ENCODE results near the gene CRACR2B.

DNA sequence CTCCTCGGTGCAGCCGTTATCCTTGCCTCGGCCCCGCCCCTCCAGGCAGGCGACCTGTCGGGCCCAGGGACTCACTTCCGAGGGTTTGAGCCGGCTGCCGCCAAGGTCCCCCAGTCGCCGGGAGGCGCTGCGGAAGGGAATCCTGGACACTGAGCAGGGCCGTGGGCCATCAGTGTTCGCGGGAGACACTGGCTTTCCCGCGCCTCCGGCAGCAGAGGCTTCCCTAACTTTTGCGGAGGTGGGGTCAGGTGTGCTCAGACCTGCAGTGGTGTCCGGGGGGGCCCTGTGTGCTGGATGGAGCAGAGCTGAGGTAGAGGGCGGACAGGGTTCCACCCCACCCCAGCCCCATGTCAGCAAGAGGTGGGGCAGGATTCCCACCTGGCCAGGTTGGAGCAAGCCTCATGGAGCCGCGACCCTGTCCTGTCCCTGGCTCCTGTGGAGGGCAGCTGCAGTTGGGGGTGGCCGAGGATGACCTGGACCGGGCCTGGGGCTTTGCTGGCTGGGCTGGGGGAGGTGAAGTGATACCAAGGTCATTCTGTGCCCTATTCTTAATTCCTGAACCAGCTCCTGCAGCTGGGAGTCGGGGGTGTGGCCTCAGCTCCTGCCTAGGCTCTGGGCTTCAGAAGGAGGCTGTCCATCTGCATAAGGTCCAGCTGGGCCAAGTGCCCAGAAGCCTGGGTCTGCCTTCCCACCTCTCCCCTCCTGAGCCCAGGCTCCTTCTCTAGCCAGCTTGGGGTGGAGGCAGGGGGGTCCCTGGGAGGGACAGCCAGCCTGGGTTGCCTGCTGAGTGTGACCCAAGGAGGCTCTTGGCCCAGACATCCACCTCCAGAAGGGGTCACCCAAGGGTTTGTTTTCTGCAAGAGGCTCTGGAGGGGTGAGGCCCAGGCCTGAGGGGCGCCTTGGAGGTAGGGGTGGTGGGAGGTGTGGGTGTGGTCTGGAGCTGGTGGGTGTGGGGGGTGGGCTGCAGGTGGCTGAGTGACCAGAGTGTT lies 23.4 kb downstream of the CRACR2B start:
- no peak for TF ChIP-seq EZH2 (IDR thresholded peaks at IDR 0.05; ENCODE audit: borderline replicate concordance, insufficient read depth, low read depth, low read length, poor library complexity, severe bottlenecking)
- TF ChIP-seq, protein P1, sequence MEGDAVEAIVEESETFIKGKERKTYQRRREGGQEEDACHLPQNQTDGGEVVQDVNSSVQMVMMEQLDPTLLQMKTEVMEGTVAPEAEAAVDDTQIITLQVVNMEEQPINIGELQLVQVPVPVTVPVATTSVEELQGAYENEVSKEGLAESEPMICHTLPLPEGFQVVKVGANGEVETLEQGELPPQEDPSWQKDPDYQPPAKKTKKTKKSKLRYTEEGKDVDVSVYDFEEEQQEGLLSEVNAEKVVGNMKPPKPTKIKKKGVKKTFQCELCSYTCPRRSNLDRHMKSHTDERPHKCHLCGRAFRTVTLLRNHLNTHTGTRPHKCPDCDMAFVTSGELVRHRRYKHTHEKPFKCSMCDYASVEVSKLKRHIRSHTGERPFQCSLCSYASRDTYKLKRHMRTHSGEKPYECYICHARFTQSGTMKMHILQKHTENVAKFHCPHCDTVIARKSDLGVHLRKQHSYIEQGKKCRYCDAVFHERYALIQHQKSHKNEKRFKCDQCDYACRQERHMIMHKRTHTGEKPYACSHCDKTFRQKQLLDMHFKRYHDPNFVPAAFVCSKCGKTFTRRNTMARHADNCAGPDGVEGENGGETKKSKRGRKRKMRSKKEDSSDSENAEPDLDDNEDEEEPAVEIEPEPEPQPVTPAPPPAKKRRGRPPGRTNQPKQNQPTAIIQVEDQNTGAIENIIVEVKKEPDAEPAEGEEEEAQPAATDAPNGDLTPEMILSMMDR (IDR thresholded peaks at IDR 0.05), result no peak
